Upper lobe of left lung (tissue), 4 donors: Measurements from ENCODE around the gene MTCL1.

Source experiments
- CTCF ChIP-seq, 6 experiments: fragments of 450-650 bp in 4 of 6; fragments of 200-600 bp in 2 of 6; sonication (generic) in 2 of 6; IDR thresholded peaks; one replicate each; pipeline ENCODE4 v1.5.1; 2016 to 2019; ENCODE audit warnings: antibody characterized with exemption in 6 of 6
- EP300 ChIP-seq, 4 donors: sonication (generic); formaldehyde crosslinking; IDR thresholded peaks; one replicate each; pipeline ENCODE4 v1.5.1; 2017; ENCODE audit warnings: antibody characterized with exemption in 4 of 4, control low read depth in 2 of 4
- POLR2A ChIP-seq, 4 donors: fragments of 450-650 bp; IDR thresholded peaks; one replicate each; pipeline ENCODE4 v1.5.1; 2016 to 2017; ENCODE audit warnings: antibody characterized with exemption in 4 of 4, mild to moderate bottlenecking in 2 of 4
- POLR2AphosphoS5 ChIP-seq, 2 donors: sonication (generic); formaldehyde crosslinking; IDR thresholded peaks; one replicate each; pipeline ENCODE4 v1.5.1; 2017; ENCODE audit warnings: antibody characterized with exemption in 2 of 2

- TF ChIP-seq CTCF (IDR thresholded peaks at IDR 0.05) (no peak), POLR2A (IDR thresholded peaks at IDR 0.05) (no peak), EP300 (IDR thresholded peaks at IDR 0.05) (no peak), POLR2AphosphoS5 (IDR thresholded peaks at IDR 0.05) (no peak)
Measured at GRCh38 chr18:8766559-8767293, 61.4 kb downstream of the MTCL1 start.
